B cell (primary cell): Measurements from ENCODE around the gene TSKU. TPM values are rescaled to one million over a fixed set of nuclear protein-coding genes. Genes with fewer than 3 reads are reported as not detected.

Experiments
- ATAC-seq: fragments of 200-7000 bp; cut with Tn5 transposase; one replicate; pipeline ENCODE4 v1.10.0; 2021; ENCODE audit warnings: low read depth, mild to moderate bottlenecking, moderate number of reproducible peaks, moderate library complexity
- CTCF ChIA-PET: fragments of 350-600 bp; sonication (Branson Sonifier 250); formaldehyde crosslinking; loops from one replicate; lab custom pipeline; 2021; ENCODE audit warnings: antibody characterized with exemption, inconsistent platforms; lab: Charles Lee
- POLR2A ChIA-PET: fragments of 350-600 bp; sonication (Branson Sonifier 250); formaldehyde crosslinking; loops from one replicate; lab custom pipeline; 2021; ENCODE audit warnings: antibody characterized with exemption; lab: Charles Lee
- DNase-seq: peaks from one replicate; pipeline ENCODE4 v3.0.0; 2013
- H2AFZ ChIP-seq: 2 replicates; pipeline ENCODE4 v1.6.1; 2012; ENCODE audit warnings: mild to moderate bottlenecking, low read depth, low read length; ENCODE audit not compliant: insufficient read depth, poor library complexity, severe bottlenecking
- H3K27ac ChIP-seq, 2 donors: 1 replicate in 1 of 2; 2 replicates in 1 of 2; pipeline ENCODE4 v1.5.1; 2012 to 2013; ENCODE audit warnings: low read length in 2 of 2, mild to moderate bottlenecking in 2 of 2, moderate library complexity in 1 of 2
- H3K27me3 ChIP-seq, 4 experiments: fragments of 200-600 bp in 1 of 4; sonication (generic) in 1 of 4; replicated peaks in 1 of 4; 1 replicate in 2 of 4; 2 replicates in 2 of 4; pipeline versions ENCODE4 v1.6.1 to v1.7.0; 2013 to 2016; ENCODE audit warnings: low read length in 3 of 4, mild to moderate bottlenecking in 2 of 4, mixed read lengths in 1 of 4, moderate library complexity in 1 of 4; ENCODE audit not compliant: insufficient read depth in 4 of 4, control insufficient read depth in 3 of 4; ENCODE audit errors: control extremely low read depth in 1 of 4
- H3K36me3 ChIP-seq, 2 experiments: replicated peaks in 1 of 2; 1 replicate in 1 of 2; 2 replicates in 1 of 2; pipeline versions ENCODE4 v1.6.1 to v1.7.1; 2013; ENCODE audit warnings: low read length in 1 of 2; ENCODE audit not compliant: insufficient read depth in 2 of 2, control insufficient read depth in 1 of 2; ENCODE audit errors: control extremely low read depth in 1 of 2, extremely low read depth in 1 of 2
- H3K4me1 ChIP-seq, 2 donors: fragments of 200-600 bp in 1 of 2; sonication (generic) in 1 of 2; 1 replicate in 1 of 2; 2 replicates in 1 of 2; pipeline versions ENCODE4 v1.5.1 to v1.6.1; 2013 to 2017; ENCODE audit warnings: low read length in 2 of 2; ENCODE audit not compliant: control insufficient read depth in 2 of 2, insufficient read depth in 2 of 2
- H3K4me2 ChIP-seq: replicated peaks from 2 replicates; pipeline ENCODE3; 2012; ENCODE audit warnings: mild to moderate bottlenecking, low read depth, low read length; ENCODE audit not compliant: poor library complexity, severe bottlenecking
- H3K4me3 ChIP-seq, 5 experiments: fragments of 200-600 bp in 1 of 5; sonication (generic) in 1 of 5; 1 replicate in 3 of 5; 2 replicates in 2 of 5; pipeline versions ENCODE4 v1.5.1 to v1.7.0; 2011 to 2016; ENCODE audit warnings: low read length in 4 of 5, mild to moderate bottlenecking in 4 of 5, low read depth in 2 of 5, control low read depth in 1 of 5, moderate library complexity in 1 of 5; ENCODE audit not compliant: insufficient read depth in 1 of 5; ENCODE audit errors: control extremely low read depth in 1 of 5, extremely low read depth in 1 of 5
- H3K79me2 ChIP-seq: fragments of 200-600 bp; sonication (generic); one replicate; pipeline ENCODE4 v1.6.0; 2016; ENCODE audit warnings: low read length; ENCODE audit not compliant: control insufficient read depth, insufficient read depth
- H3K9ac ChIP-seq: fragments of 200-600 bp; sonication (generic); 2 replicates; pipeline ENCODE4 v1.6.1; 2017; ENCODE audit warnings: mild to moderate bottlenecking, low read length, moderate library complexity
- H3K9me3 ChIP-seq, 3 donors: one replicate each; pipeline versions ENCODE4 v1.6.1 to v1.7.1; 2013; ENCODE audit warnings: low read length in 2 of 3; ENCODE audit not compliant: control insufficient read depth in 2 of 3, insufficient read depth in 1 of 3; ENCODE audit errors: control extremely low read depth in 1 of 3
- H4K20me1 ChIP-seq: 2 replicates; pipeline ENCODE4 v1.6.0; 2012; ENCODE audit warnings: mild to moderate bottlenecking, low read length; ENCODE audit not compliant: insufficient read depth, control insufficient read depth, poor library complexity, severe bottlenecking
- H3K27ac Mint-ChIP-seq: one replicate; pipeline ENCODE4 v1.8.0; 2021; ENCODE audit warnings: mixed read lengths
- H3K27me3 Mint-ChIP-seq: one replicate; pipeline ENCODE4 v1.8.0; 2021; ENCODE audit warnings: mixed read lengths
- H3K4me1 Mint-ChIP-seq: one replicate; pipeline ENCODE4 v1.8.0; 2021; ENCODE audit warnings: mixed read lengths
- H3K4me3 Mint-ChIP-seq: one replicate; pipeline ENCODE4 v1.8.0; 2021; ENCODE audit warnings: mixed read lengths
- H3K9me3 Mint-ChIP-seq: one replicate; pipeline ENCODE4 v1.8.0; 2022; ENCODE audit warnings: mixed read lengths; ENCODE audit not compliant: insufficient read depth
- CTCF ChIP-seq: fragments of 200-600 bp; IDR thresholded peaks from one replicate; pipeline ENCODE4 v1.8.0; 2022; ENCODE audit warnings: antibody characterized with exemption, mild to moderate bottlenecking
- EZH2 ChIP-seq: IDR thresholded peaks from 2 replicates; pipeline ENCODE4 v1.6.1; 2012; ENCODE audit warnings: borderline replicate concordance, low read depth, mild to moderate bottlenecking, moderate library complexity, low read length; ENCODE audit not compliant: insufficient read depth, poor library complexity, severe bottlenecking
- WGBS: methylation state at CpG from one replicate; pipeline ENCODE4 v1.1.5; 2013; ENCODE audit warnings: missing lambda C conversion rate; ENCODE audit not compliant: insufficient coverage; 5-methylcytosine and 5-hydroxymethylcytosine counted together
- intact Hi-C: fragments of 100-400 bp; cut with micrococcal nuclease; formaldehyde crosslinking; loops from one replicate; pipeline ENCODE4 v1.10.0; 2022
- polyA plus RNA-seq: library from polyadenylated mRNA; depleted of rRNA; stranded (reverse); fragments of >200 nt; gene quantifications from 2 replicates; pipeline ENCODE4 v1.2.3, GENCODE V29; 2012
- total RNA-seq, 2 donors: library from RNA; stranded (reverse); fragments of 120-200 nt in 1 of 2; gene quantifications; 1 replicate in 1 of 2; 2 replicates in 1 of 2; pipeline versions ENCODE4 v1.2.3 to v1.2.4, GENCODE V29; 2013 to 2022

TSKU gene
- total and polyA plus RNA-seq, 2 donors (not counting 1 experiment from before 2014, with no cell fraction given): not detected

- intact Hi-C loops: no loop called here
- no peak overlapping the region for H3K9ac ChIP-seq
- Mint-ChIP-seq H3K9me3 (no peaks in the 10 kb centered on the region), H3K4me1 (peaks cover 11% of the 10 kb centered on the region), H3K4me3 (no peak overlapping the region), H3K27ac (no peak overlapping the region), H3K27me3 (peaks cover 45% of the 10 kb centered on the region)
- peaks cover 0 to 32% (median 8%) of the 10 kb centered on the region in 4 experiments for H3K27me3 ChIP-seq
- no peaks in the 10 kb centered on the region for H3K36me3 ChIP-seq
- H2AFZ ChIP-seq: no peak overlapping the region
- H3K4me2 ChIP-seq: no peak overlapping the region
- no peak for DNase-seq
- H3K79me2 ChIP-seq: no peaks in the 10 kb centered on the region
- peaks cover 5 to 10% of the 10 kb centered on the region in 2 donors for H3K4me1 ChIP-seq
- no CpG with 5 or more reads among the region's 2 CpGs for WGBS
- no peak overlapping the region for H3K4me3 ChIP-seq
- H4K20me1 ChIP-seq: no peaks in the 10 kb centered on the region
- ATAC-seq: no peak
- CTCF ChIA-PET: interaction anchor here (0.8 to 9.0 kb wide), 6 partner anchors 10 to 290 kb away, joined by 3 to 70 read pairs (median 6); no protein-coding TSS in a partner anchor
- POLR2A ChIA-PET: no interaction called here
- H3K9me3 ChIP-seq: peaks cover 0 to 4% (median 0%) of the 10 kb centered on the region in 3 donors
- no peak for TF ChIP-seq EZH2
- TF ChIP-seq CTCF: no peak
- H3K27ac ChIP-seq: no peak overlapping the region
These were observed 18.6 kb downstream of the TSKU start for GRCh38 chr11:76801736-76802135.

GRCh38 chr11:76802151-76802550 lies 19.0 kb downstream of the TSKU start:
- Histone ChIP-seq H3K79me2 (no peaks in the 10 kb centered on the region), H3K9me3 (peaks cover 0 to 4% (median 0%) of the 10 kb centered on the region in 3 donors), H3K27ac (no peak overlapping the region), H4K20me1 (no peaks in the 10 kb centered on the region), H3K4me2 (no peak overlapping the region), H3K4me3 (no peak overlapping the region), H3K4me1 (peaks cover 5 to 10% of the 10 kb centered on the region in 2 donors), H2AFZ (no peak overlapping the region), H3K27me3 (peaks cover 0 to 33% (median 9%) of the 10 kb centered on the region in 4 experiments), H3K9ac (no peak overlapping the region), H3K36me3 (no peaks in the 10 kb centered on the region)
- ATAC-seq: no peak
- peaks cover 45% of the 10 kb centered on the region for H3K27me3 Mint-ChIP-seq
- CTCF ChIA-PET: interaction anchor here (0.9 to 9.0 kb wide), 5 partner anchors 10 to 289 kb away, joined by 3 to 70 read pairs (median 10); no protein-coding TSS in a partner anchor
- no peak for TF ChIP-seq EZH2
- TF ChIP-seq CTCF: no peak
- no peaks in the 10 kb centered on the region for H3K9me3 Mint-ChIP-seq
- intact Hi-C loops: no loop called here
- peaks cover 11% of the 10 kb centered on the region for H3K4me1 Mint-ChIP-seq
- no peak overlapping the region for H3K27ac Mint-ChIP-seq
- POLR2A ChIA-PET: no interaction called here
- DNase-seq: no peak
- no CpG with 5 or more reads among the region's 3 CpGs for WGBS
- no peak overlapping the region for H3K4me3 Mint-ChIP-seq
